Activated CD8-positive, alpha-beta memory T cell treated with anti-CD3 and anti-CD28 coated beads, Interleukin-2, amount 10 ng/mL, durations not matched to agents 7 days and 5 days (primary cell): ENCODE results near the gene TGIF1. TPM values are rescaled to one million over a fixed set of nuclear protein-coding genes. Genes with fewer than 3 reads are reported as not detected.

Experiments
- ATAC-seq: fragments of 150-1000 bp; cut with Tn5 transposase; one replicate; pipeline ENCODE4 v1.10.0; 2021; ENCODE audit warnings: moderate library complexity
- CTCF ChIA-PET: fragments of 350-600 bp; sonication (Branson Sonifier 250); formaldehyde crosslinking; loops from one replicate; lab custom pipeline; 2021; ENCODE audit warnings: antibody characterized with exemption; lab: Charles Lee
- DNase-seq: peaks from one replicate; pipeline ENCODE4 v3.0.0-alpha.2; 2020
- H3K27ac Mint-ChIP-seq: one replicate; pipeline ENCODE4 v1.8.0; 2021; ENCODE audit warnings: mild to moderate bottlenecking, mixed read lengths
- H3K27me3 Mint-ChIP-seq: one replicate; pipeline ENCODE4 v1.8.0; 2021; ENCODE audit warnings: mixed read lengths
- H3K36me3 Mint-ChIP-seq: one replicate; pipeline ENCODE4 v1.8.0; 2021; ENCODE audit warnings: mild to moderate bottlenecking, mixed read lengths
- H3K4me1 Mint-ChIP-seq: one replicate; pipeline ENCODE4 v1.8.0; 2021; ENCODE audit warnings: mixed read lengths
- H3K4me3 Mint-ChIP-seq: one replicate; pipeline ENCODE4 v1.8.0; 2021; ENCODE audit warnings: mild to moderate bottlenecking, moderate library complexity, mixed read lengths
- H3K9me3 Mint-ChIP-seq: one replicate; pipeline ENCODE4 v1.8.0; 2022; ENCODE audit warnings: low read depth, mixed read lengths
- total RNA-seq, 2 experiments: library from RNA; stranded (reverse); gene quantifications; one replicate each; pipeline ENCODE4 v1.2.3, GENCODE V29; 2021

Gene TGIF1
- total RNA-seq, 2 experiments from 2014 or later, result 9.7 to 19.0 TPM

DNA sequence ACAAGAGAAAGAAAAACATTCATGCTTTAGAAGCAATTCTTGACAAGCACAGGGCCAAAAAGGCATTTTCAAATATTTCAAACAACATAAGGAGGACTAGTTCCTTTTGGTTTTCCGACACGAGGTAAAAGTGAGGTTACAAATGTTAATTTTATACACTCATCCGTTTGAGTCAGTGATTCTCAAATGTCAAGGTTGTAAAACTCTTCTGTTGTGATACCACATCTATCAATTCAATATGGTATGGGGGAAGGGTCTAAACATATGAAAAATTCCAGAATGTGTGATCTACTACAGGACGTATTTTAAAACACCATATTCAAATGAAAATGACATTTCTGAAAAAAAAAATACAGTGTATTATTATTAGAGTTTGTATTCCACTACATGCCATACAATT lies 52.7 kb downstream of the TGIF1 start:
- CTCF ChIA-PET, result no interaction called here
- H3K27ac Mint-ChIP-seq, result no peak overlapping the region
- ATAC-seq (no peak), DNase-seq (no peak)
- peaks cover 11% of the 10 kb centered on the region for H3K4me1 Mint-ChIP-seq
- no peaks in the 10 kb centered on the region for H3K9me3 Mint-ChIP-seq
- H3K4me3 Mint-ChIP-seq, result no peak overlapping the region
- peaks cover 41% of the 10 kb centered on the region for H3K27me3 Mint-ChIP-seq
- H3K36me3 Mint-ChIP-seq, result no peaks in the 10 kb centered on the region

GRCh38 chr18:3504637-3505036 lies 54.7 kb downstream of the TGIF1 start:
- no peak overlapping the region for H3K27ac Mint-ChIP-seq
- DNase-seq (no peak), ATAC-seq (no peak)
- H3K4me3 Mint-ChIP-seq, result no peak overlapping the region
- H3K9me3 Mint-ChIP-seq, result no peaks in the 10 kb centered on the region
- H3K4me1 Mint-ChIP-seq, result peaks cover 4% of the 10 kb centered on the region
- peaks cover 25% of the 10 kb centered on the region for H3K27me3 Mint-ChIP-seq
- CTCF ChIA-PET, result interaction anchor here (0.6 kb wide), 1 partner anchor 57 kb away, joined by 3 read pairs; no protein-coding TSS in a partner anchor
- no peaks in the 10 kb centered on the region for H3K36me3 Mint-ChIP-seq

- CTCF ChIA-PET, result no interaction called here
- Mint-ChIP-seq H3K27ac (no peak overlapping the region), H3K36me3 (no peaks in the 10 kb centered on the region), H3K27me3 (peaks cover 4% of the 10 kb centered on the region), H3K4me1 (peaks cover 11% of the 10 kb centered on the region), H3K9me3 (peaks cover 3% of the 10 kb centered on the region), H3K4me3 (no peak overlapping the region)
- ATAC-seq (no peak), DNase-seq (peak; percentile 23)
Observed at GRCh38 chr18:3508576-3509549, 58.9 kb downstream of the TGIF1 start.

Other genes with a start within 250 kb of the TGIF1 start
- gene MYOM1, start 230.2 kb upstream of the TGIF1 start, total RNA-seq, result 1 to 10 TPM; 1.6 to 3.8 TPM
- 100 to 1,000 TPM; 722 to 787 TPM for gene MYL12A, start 202.4 kb upstream of the TGIF1 start, total RNA-seq
- gene MYL12B, start 188.0 kb upstream of the TGIF1 start, total RNA-seq, result 100 to 1,000 TPM; 313 to 322 TPM